ENCODE measurements around the gene RPL26. TPM values are rescaled to one million over a fixed set of nuclear protein-coding genes. Genes with fewer than 3 reads are reported as not detected.
"Not testable (repeated sequence)": the region's sequence is repeated elsewhere in the genome, so short reads cannot be mapped to it uniquely, and the experiment has no call there.

The RPL26 gene
- total and polyA plus RNA-seq, 2 donors (not counting 1 experiment from before 2014, with no cell fraction given) = 2,684 to 4,449 TPM

- Histone ChIP-seq H3K4me1 (ENCODE audit: control insufficient read depth in 2 of 2, insufficient read depth in 2 of 2, low read length in 2 of 2) (peaks cover 41 to 53% of the 10 kb centered on the region in 2 donors), H3K79me2 (ENCODE audit: control insufficient read depth, insufficient read depth, low read length) (peaks cover 48% of the 10 kb centered on the region)
- POLR2A ChIA-PET = interaction anchor here (1.5 kb wide), 1 partner anchor 10 kb away, joined by 3 read pairs; no protein-coding TSS in a partner anchor
These were observed 2.9 kb downstream of the RPL26 start for GRCh38 chr17:8380049-8380448.

GRCh38 chr17:8378117-8378516 is 4.9 kb downstream of the RPL26 start:
- 92% methylated on average over 4 of the region's 8 CpGs for WGBS (ENCODE audit: insufficient coverage)
- DNase-seq; H3K9me3 Mint-ChIP-seq (ENCODE audit: insufficient read depth); H3K4me3 Mint-ChIP-seq; H3K27me3 Mint-ChIP-seq; H3K4me3 ChIP-seq (ENCODE audit: control extremely low read depth in 1 of 5, extremely low read depth in 1 of 5, insufficient read depth in 1 of 5, low read depth in 2 of 5, low read length in 4 of 5); POLR2A ChIA-PET; intact Hi-C loops (cut with micrococcal nuclease); H3K27ac Mint-ChIP-seq; H3K9me3 ChIP-seq (ENCODE audit: control extremely low read depth in 1 of 3, control insufficient read depth in 2 of 3, insufficient read depth in 1 of 3, low read length in 2 of 3); ATAC-seq (ENCODE audit: low read depth); H3K4me2 ChIP-seq (replicated peaks; ENCODE audit: low read depth, low read length, poor library complexity, severe bottlenecking); H2AFZ ChIP-seq (ENCODE audit: insufficient read depth, low read depth, low read length, poor library complexity, severe bottlenecking); H3K9ac ChIP-seq (ENCODE audit: low read length); H3K27ac ChIP-seq (ENCODE audit: low read length in 2 of 2); H3K27me3 ChIP-seq (replicated peaks in 1 of 4; ENCODE audit: control extremely low read depth in 1 of 4, control insufficient read depth in 3 of 4, insufficient read depth in 4 of 4, low read length in 3 of 4): not testable (repeated sequence)
- CTCF ChIA-PET = interaction anchor here (0.8 to 2.0 kb wide), 2 partner anchors 83 to 318 kb away, joined by 3 to 5 read pairs; partner anchors contain the start of gene SLC25A35
- Histone ChIP-seq H4K20me1 (ENCODE audit: control insufficient read depth, insufficient read depth, low read length, poor library complexity, severe bottlenecking) (peaks cover 56% of the 10 kb centered on the region), H3K36me3 (replicated peaks in 1 of 2; ENCODE audit: control extremely low read depth in 1 of 2, control insufficient read depth in 1 of 2, extremely low read depth in 1 of 2, insufficient read depth in 2 of 2, low read length in 1 of 2) (peaks cover 6 to 52% of the 10 kb centered on the region in 2 experiments), H3K4me1 (ENCODE audit: control insufficient read depth in 2 of 2, insufficient read depth in 2 of 2, low read length in 2 of 2) (peaks cover 41 to 44% of the 10 kb centered on the region in 2 donors), H3K79me2 (ENCODE audit: control insufficient read depth, insufficient read depth, low read length) (peaks cover 44% of the 10 kb centered on the region)
- H3K4me1 Mint-ChIP-seq = peaks cover 61% of the 10 kb centered on the region

More at GRCh38 chr17:8380049-8380448, 2.9 kb downstream of the RPL26 start:
- CTCF ChIA-PET = no interaction called here
- Histone ChIP-seq H3K4me3 (ENCODE audit: control extremely low read depth in 1 of 5, extremely low read depth in 1 of 5, insufficient read depth in 1 of 5, low read depth in 2 of 5, low read length in 4 of 5) (no peak overlapping the region), H3K9ac (ENCODE audit: low read length) (no peak overlapping the region), H3K4me2 (replicated peaks; ENCODE audit: low read depth, low read length, poor library complexity, severe bottlenecking) (no peak overlapping the region), H3K9me3 (ENCODE audit: control extremely low read depth in 1 of 3, control insufficient read depth in 2 of 3, insufficient read depth in 1 of 3, low read length in 2 of 3) (no peaks in the 10 kb centered on the region), H3K27me3 (replicated peaks in 1 of 4; ENCODE audit: control extremely low read depth in 1 of 4, control insufficient read depth in 3 of 4, insufficient read depth in 4 of 4, low read length in 3 of 4) (no peaks in the 10 kb centered on the region), H2AFZ (ENCODE audit: insufficient read depth, low read depth, low read length, poor library complexity, severe bottlenecking) (no peak overlapping the region), H3K27ac (ENCODE audit: low read length in 2 of 2) (no peak overlapping the region), H4K20me1 (ENCODE audit: control insufficient read depth, insufficient read depth, low read length, poor library complexity, severe bottlenecking) (peaks cover 56% of the 10 kb centered on the region), H3K36me3 (replicated peaks in 1 of 2; ENCODE audit: control extremely low read depth in 1 of 2, control insufficient read depth in 1 of 2, extremely low read depth in 1 of 2, insufficient read depth in 2 of 2, low read length in 1 of 2) (peaks cover 6 to 52% of the 10 kb centered on the region in 2 experiments)
- Mint-ChIP-seq H3K27me3 (no peaks in the 10 kb centered on the region), H3K4me3 (peak overlapping the region; percentile 62), H3K27ac (no peak overlapping the region), H3K9me3 (ENCODE audit: insufficient read depth) (no peaks in the 10 kb centered on the region), H3K4me1 (peaks cover 68% of the 10 kb centered on the region)
- ATAC-seq (ENCODE audit: low read depth) = no peak
- TF ChIP-seq EZH2 (IDR thresholded peaks at IDR 0.05; ENCODE audit: borderline replicate concordance, insufficient read depth, low read depth, low read length, poor library complexity, severe bottlenecking) (no peak), CTCF (IDR thresholded peaks at IDR 0.05) (no peak)
- no peak for DNase-seq
- intact Hi-C loops (cut with micrococcal nuclease) = loop anchor here (5.0 kb wide), 1 partner anchor 448 kb away; the partner anchor contains the start of genes CNTROB and TRAPPC1
- 83% methylated on average over 1 of the region's 3 CpGs for WGBS (ENCODE audit: insufficient coverage)
